PC-3 (cell line): ENCODE measurements around the gene IL1RN.

Experiments used
- EZH2 ChIP-seq: fragments of 300-600 bp; sonication (generic); IDR thresholded peaks from one replicate; pipeline ENCODE4 v1.6.1; 2017; ENCODE audit warnings: antibody characterized with exemption, mild to moderate bottlenecking, low read length; ENCODE audit not compliant: unreplicated experiment
- TF ChIP-seq, protein P1 (sequence below): fragments of 300-600 bp; sonication (generic); conservative IDR thresholded peaks from 2 replicates; pipeline ENCODE4 v1.5.1; 2017; ENCODE audit warnings: antibody characterized with exemption, low read depth, mild to moderate bottlenecking, low read length

GRCh38 chr2:113172721-113173541 lies 45.5 kb downstream of the IL1RN start:
- TF ChIP-seq, protein P1, sequence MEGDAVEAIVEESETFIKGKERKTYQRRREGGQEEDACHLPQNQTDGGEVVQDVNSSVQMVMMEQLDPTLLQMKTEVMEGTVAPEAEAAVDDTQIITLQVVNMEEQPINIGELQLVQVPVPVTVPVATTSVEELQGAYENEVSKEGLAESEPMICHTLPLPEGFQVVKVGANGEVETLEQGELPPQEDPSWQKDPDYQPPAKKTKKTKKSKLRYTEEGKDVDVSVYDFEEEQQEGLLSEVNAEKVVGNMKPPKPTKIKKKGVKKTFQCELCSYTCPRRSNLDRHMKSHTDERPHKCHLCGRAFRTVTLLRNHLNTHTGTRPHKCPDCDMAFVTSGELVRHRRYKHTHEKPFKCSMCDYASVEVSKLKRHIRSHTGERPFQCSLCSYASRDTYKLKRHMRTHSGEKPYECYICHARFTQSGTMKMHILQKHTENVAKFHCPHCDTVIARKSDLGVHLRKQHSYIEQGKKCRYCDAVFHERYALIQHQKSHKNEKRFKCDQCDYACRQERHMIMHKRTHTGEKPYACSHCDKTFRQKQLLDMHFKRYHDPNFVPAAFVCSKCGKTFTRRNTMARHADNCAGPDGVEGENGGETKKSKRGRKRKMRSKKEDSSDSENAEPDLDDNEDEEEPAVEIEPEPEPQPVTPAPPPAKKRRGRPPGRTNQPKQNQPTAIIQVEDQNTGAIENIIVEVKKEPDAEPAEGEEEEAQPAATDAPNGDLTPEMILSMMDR = no peak
- no peak for TF ChIP-seq EZH2
